WTC11 (cell line): ENCODE data around the gene RAB11FIP5.

ENCODE experiments used
- ATF6 ChIP-seq: sonication (generic); formaldehyde crosslinking; IDR thresholded peaks from 2 replicates; pipeline ENCODE4 v1.8.1; 2023; ENCODE audit warnings: mild to moderate bottlenecking, missing genetic modification reagents
- CTCF ChIP-seq: fragments of 200-600 bp; IDR thresholded peaks from 2 replicates; pipeline ENCODE4 v1.8.0; 2022; ENCODE audit warnings: antibody characterized with exemption
- ESRRA ChIP-seq: sonication (generic); formaldehyde crosslinking; IDR thresholded peaks from 2 replicates; pipeline ENCODE4 v1.8.1; 2022; ENCODE audit warnings: mild to moderate bottlenecking, missing genetic modification reagents, borderline replicate concordance
- NR3C1 ChIP-seq: sonication (generic); formaldehyde crosslinking; conservative IDR thresholded peaks from 2 replicates; pipeline ENCODE4 v1.8.1; 2023; ENCODE audit warnings: low read depth, mild to moderate bottlenecking, missing genetic modification reagents
- SP1 ChIP-seq: sonication (generic); formaldehyde crosslinking; conservative IDR thresholded peaks from 2 replicates; pipeline ENCODE4 v1.8.1; 2022; ENCODE audit warnings: missing genetic modification reagents
- ZNF512 ChIP-seq: sonication (generic); formaldehyde crosslinking; IDR thresholded peaks from 2 replicates; pipeline ENCODE4 v1.8.1; 2022; ENCODE audit warnings: missing genetic modification reagents, borderline replicate concordance

GRCh38 chr2:73063909-73064875 lies 48.6 kb downstream of the RAB11FIP5 start:
- TF ChIP-seq CTCF (no peak), ZNF512 (no peak), NR3C1 (no peak), SP1 (no peak), ATF6 (CRISPR knock-in tag) (no peak), ESRRA (no peak)
